RWPE1 (cell line): ENCODE data around the gene RETREG1.

Experiments used
- CTCF ChIA-PET: fragments of 350-600 bp; sonication (Branson Sonifier 250); formaldehyde crosslinking; extraction: SDS; loops from one replicate; lab custom pipeline; 2021; lab: Yijun Ruan, JAX
- POLR2A ChIA-PET: fragments of 400-600 bp; formaldehyde crosslinking; extraction: SDS; loops from one replicate; lab custom pipeline; 2020; ENCODE audit warnings: antibody characterized with exemption; ENCODE audit not compliant: low non-redundant PET; lab: Yijun Ruan, JAX
- DNase-seq: peaks from one replicate; pipeline ENCODE4 v3.0.0; 2012; ENCODE audit warnings: low spot score
- H3K27ac ChIP-seq: fragments of 450-650 bp; 2 replicates; pipeline ENCODE4 v1.5.1; 2017
- TF ChIP-seq, protein P1 (sequence below): fragments of 450-650 bp; conservative IDR thresholded peaks from 2 replicates; pipeline ENCODE4 v1.5.1; 2017; ENCODE audit warnings: low read depth, mild to moderate bottlenecking

Gene RETREG1

GRCh38 chr5:16464664-16465543, 151.9 kb downstream of the RETREG1 start:
- DNase-seq, result no peak
- H3K27ac ChIP-seq, result peak overlapping the region; percentile 75
- ChIA-PET POLR2A (no interaction called here), CTCF (interaction anchor here (0.6 kb wide), 1 partner anchor 27 kb away, joined by 3 read pairs; no protein-coding TSS in a partner anchor)
- TF ChIP-seq, protein P1, sequence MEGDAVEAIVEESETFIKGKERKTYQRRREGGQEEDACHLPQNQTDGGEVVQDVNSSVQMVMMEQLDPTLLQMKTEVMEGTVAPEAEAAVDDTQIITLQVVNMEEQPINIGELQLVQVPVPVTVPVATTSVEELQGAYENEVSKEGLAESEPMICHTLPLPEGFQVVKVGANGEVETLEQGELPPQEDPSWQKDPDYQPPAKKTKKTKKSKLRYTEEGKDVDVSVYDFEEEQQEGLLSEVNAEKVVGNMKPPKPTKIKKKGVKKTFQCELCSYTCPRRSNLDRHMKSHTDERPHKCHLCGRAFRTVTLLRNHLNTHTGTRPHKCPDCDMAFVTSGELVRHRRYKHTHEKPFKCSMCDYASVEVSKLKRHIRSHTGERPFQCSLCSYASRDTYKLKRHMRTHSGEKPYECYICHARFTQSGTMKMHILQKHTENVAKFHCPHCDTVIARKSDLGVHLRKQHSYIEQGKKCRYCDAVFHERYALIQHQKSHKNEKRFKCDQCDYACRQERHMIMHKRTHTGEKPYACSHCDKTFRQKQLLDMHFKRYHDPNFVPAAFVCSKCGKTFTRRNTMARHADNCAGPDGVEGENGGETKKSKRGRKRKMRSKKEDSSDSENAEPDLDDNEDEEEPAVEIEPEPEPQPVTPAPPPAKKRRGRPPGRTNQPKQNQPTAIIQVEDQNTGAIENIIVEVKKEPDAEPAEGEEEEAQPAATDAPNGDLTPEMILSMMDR, result no peak

DNA sequence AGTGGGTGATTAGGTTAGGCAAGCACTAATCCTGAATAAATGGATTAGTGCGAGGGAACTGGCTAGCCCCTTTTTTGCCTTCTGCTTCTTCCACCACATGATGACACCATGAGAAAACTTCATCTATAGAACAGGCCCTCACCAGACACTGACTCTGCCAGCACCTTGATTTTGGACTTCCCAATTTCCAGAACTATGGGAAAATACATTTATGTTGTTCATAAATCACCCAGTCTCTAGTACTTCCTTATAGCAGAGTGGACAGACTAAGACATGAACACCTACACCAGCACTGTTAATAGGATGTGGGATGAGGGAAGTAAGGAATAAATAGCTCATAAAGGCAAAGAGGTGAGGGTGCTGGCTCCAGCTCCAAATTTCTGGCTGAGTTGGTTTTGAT, 152.6 kb downstream of the RETREG1 start:
- CTCF ChIA-PET, result interaction anchor here (0.6 kb wide), 1 partner anchor 26 kb away, joined by 3 read pairs; no protein-coding TSS in a partner anchor
- no peak overlapping the region for H3K27ac ChIP-seq

GRCh38 chr5:16461782-16462181, 155.0 kb downstream of the RETREG1 start:
- H3K27ac ChIP-seq, result no peak overlapping the region
- CTCF ChIA-PET, result interaction anchor here (0.7 kb wide), 1 partner anchor 367 kb away, joined by 3 read pairs; no protein-coding TSS in a partner anchor
- DNase-seq, result no peak
- POLR2A ChIA-PET, result no interaction called here
- TF ChIP-seq, protein P1, result no peak

More for the DNA sequence above, 152.6 kb downstream of the RETREG1 start:
- TF ChIP-seq, protein P1, result no peak
- POLR2A ChIA-PET, result no interaction called here
- no peak for DNase-seq

DNA sequence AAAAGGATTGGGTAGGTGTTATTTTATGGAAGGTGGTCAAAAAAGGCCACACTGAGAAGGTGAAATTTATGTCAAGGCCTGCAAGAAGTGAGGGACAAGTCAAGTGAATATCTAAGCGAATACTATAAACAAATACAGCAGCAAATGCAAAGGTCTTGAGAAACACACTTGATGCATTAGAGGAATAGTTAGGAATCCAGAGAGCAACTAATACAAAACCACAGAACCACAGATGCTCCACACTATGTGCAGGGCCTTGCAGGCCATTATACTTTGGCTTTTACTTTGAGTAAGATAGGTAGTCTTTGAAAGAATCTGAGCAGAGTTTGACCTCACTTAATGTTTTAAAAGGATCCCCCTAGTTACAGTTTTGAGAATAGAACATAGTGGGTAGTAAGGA, 155.8 kb downstream of the RETREG1 start:
- DNase-seq, result no peak
- ChIA-PET POLR2A (no interaction called here), CTCF (no interaction called here)
- TF ChIP-seq, protein P1, result no peak
- H3K27ac ChIP-seq, result no peak overlapping the region

DNA sequence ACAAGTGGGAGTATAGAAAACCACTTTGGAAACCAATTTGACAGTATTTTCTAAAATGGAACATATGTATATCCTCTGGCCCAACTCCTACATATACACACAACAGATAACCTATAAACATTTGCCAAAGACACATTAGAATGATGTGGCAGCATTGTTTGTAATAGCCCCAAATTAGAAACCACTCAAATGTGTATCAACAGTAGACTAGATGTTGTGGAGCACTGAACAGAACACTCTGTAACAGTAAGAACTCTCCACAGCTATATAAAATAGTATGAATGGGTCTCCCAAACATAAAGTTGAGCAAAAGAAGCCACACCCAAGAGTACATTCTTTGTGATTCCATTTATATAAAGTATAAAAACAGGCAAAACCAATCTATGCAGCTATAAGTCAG, 157.3 kb downstream of the RETREG1 start:
- H3K27ac ChIP-seq, result no peak overlapping the region
- ChIA-PET CTCF (interaction anchor here (0.6 kb wide), 1 partner anchor 15 kb away, joined by 3 read pairs; no protein-coding TSS in a partner anchor), POLR2A (no interaction called here)
- TF ChIP-seq, protein P1, result no peak
- no peak for DNase-seq

DNA sequence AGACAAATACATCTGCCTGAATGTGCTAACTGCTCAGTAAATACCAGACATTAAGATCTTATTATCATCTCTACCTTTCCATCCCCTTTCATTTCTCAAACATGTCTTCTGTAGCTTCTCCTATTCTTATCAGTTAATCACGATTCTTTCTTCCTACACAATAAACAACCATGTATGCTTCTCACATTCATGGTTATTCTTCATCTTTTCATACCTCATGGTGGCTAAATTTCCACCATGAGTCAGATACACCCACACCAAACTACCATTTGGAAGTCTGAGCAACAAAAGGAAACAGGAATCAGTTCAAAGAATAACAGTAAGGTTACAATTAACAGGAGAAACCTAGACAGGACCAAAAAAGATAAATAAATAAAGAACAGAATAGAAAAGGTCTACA, 158.9 kb downstream of the RETREG1 start:
- POLR2A ChIA-PET, result no interaction called here
- CTCF ChIA-PET, result interaction anchor here (0.6 to 0.7 kb wide), 2 partner anchors 289 to 738 kb away, joined by 5 to 6 read pairs; no protein-coding TSS in a partner anchor
- no peak overlapping the region for H3K27ac ChIP-seq
- TF ChIP-seq, protein P1, result no peak
- no peak for DNase-seq
